ENCODE results near the gene ENO2. TPM values are rescaled to one million over a fixed set of nuclear protein-coding genes. Genes with fewer than 3 reads are reported as not detected.
"Not testable (repeated sequence)": the region's sequence is repeated elsewhere in the genome, so short reads cannot be mapped to it uniquely, and the experiment has no call there.

ENO2 gene
- total RNA-seq, 2 donors from 2014 or later, result 3.1 to 10.9 TPM

DNA sequence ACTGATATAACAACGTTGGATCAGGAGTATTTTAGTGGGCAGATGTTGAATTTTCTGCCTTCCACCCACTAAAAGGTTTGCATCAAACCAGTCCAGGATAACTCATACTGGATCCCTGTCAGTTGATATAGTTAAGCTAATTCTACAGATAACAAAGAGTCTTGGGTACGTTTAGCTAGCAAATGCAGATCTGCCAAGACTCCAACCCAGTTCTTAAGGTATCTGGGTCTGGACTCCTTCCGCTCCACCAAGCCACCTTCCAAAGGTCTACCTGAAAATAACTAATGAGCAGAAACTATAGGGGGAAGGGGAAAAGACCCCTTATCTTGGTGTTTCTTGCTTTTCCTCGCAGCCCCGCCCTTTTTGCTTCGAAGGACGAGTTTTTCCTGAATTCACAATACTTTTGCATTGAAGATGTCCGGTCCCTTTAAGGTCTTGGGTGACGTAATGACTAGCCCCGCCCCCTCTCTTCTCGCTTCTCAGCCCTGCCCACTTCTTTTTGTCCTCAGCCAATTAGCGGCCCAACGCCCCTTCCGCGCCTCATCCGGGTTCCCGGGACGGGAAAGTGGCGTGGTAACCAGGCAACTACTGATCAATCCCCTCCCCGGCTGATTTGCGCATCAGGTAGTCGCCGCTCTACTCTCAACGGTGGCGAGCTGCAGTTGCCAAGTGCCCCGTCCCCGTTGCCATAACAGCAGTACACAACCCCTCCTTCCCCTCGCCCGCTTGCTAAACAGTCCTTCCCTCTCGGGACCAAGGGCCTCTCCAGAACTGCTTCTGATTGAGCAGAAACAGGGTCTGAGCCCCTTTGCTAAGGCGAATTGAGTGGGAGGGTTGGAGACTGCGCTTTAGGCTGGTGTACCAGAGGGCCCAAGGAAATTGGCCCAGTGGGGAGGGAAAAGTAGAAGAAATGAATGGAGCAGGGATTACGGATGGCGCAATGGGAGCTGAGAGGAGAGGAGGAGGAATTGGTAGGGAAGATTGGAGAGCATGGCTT lies 9.8 kb upstream of the ENO2 start, which contains the start of gene LRRC23:
TSS of gene LRRC23 (plus strand) at position 543 of the 997 bp plus-strand sequence. CDS start 812 bp downstream, outside the sequence.
- ATAC-seq, result peak; percentile 86
- DNase-seq, result peak; percentile 98 to 100
- intact Hi-C loops (cut with DNase I, micrococcal nuclease), result no loop called here

- intact Hi-C loops (cut with DNase I, micrococcal nuclease), result no loop called here
- DNase-seq (no peak), ATAC-seq (no peak)
Measured at GRCh38 chr12:6905414-6906040, 8.9 kb upstream of the ENO2 start.

DNA sequence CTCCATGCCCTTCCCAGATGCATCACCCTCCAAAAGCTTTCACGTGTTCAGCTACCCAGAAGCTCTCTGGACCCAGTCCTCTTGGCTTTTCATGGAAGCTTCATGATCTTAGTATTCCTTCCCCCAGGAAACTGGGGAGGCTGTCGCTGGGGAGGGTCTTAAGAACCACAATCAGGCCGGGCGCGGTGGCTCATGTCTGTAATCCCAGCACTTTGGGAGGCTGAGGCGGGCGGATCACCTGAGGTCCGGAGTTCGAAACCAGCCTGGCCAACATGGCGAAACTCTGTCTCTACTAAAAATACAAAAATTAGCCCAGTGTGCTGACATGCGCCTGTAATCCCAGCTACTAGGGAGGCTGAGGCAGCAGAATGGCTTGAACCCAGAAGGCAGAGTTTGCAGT lies 6.2 kb upstream of the ENO2 start:
- intact Hi-C loops (cut with DNase I, micrococcal nuclease); DNase-seq; ATAC-seq: not testable (repeated sequence)

DNA sequence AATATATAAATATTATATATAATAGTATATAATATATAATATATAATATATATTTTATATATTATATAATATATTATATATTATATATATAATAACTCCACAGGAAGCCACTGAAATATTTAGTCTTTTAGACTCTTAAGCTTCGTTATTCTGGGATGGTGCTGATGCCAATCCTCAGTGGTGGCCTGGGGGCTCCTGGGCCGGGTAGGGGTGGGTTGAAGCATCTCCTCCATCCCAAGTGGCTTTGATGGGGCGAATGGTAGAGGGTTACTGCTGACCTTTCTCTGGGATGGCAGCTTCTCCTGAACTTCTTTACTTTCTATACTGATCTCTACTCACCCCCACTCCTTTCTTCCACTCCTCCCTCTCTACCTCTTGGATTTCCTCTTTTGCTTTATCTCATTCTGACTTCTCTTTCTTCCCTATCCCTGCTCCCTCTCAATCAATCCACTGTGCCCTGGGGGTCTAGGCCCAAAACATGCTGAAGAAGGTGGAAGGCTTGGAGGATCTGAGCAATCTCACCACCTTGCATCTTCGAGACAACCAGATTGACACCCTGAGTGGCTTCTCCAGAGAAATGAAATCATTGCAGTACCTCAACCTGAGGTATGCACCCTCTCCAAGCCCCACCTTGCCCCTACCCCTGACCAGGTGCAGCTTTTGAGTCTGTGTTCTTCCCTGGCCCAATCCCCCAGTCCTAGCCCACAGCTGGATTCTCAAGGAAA lies 4.8 kb upstream of the ENO2 start:
- no peak for ATAC-seq
- DNase-seq, result no peak
- intact Hi-C loops (cut with DNase I, micrococcal nuclease), result no loop called here

- ATAC-seq, result no peak
- no peak for DNase-seq
- intact Hi-C loops (cut with DNase I, micrococcal nuclease), result no loop called here
Measured at GRCh38 chr12:6912164-6912935, 2.0 kb upstream of the ENO2 start.

DNA sequence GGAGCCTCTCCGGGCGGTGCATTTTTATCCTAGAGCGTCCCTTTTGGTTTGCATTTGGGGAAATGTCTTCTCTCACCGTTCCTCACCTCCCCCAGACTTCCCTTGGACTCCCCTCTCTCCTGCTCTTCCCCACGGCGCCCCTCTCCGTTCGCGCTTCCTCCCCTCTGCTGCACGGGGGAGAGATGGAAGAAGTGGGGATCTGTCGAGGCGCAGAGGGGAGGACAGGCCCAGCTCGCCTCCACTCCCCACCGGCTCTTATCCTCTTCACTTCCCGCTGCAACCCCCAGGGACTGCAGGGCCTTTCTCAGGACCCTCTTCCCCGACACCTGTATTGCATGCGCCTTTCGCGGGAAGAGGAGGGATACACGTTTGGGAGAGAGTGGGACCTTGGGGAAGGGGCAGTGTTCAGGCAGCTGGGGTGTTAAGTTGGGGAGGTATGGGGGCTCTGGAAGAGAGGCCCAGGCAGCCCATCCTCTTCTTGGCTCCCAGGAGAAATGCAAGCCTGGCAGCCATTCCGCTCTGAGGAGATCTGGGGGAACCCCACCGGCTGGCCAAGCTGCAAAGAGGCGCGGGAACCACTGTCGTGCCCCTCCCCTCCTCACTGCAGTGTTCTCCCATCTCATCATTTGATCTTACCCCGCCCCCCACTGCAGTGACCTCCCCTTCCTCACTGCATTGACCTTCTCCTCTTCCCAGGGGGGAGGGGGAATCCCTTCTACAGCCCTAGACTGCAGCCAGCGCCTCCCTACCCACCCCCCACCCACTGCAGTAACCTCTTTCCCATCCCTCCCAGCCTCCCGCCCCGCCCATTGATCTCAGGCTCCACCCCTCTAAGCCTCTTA lies 788 bp downstream of the ENO2 start:
- ATAC-seq (peak; percentile 41), DNase-seq (peak in 1 of 2 donors; percentile 52)
- intact Hi-C loops (cut with DNase I, micrococcal nuclease), result no loop called here

GRCh38 chr12:6915789-6916285 lies 1.5 kb downstream of the ENO2 start:
- DNase-seq, result no peak
- no peak for ATAC-seq

DNA sequence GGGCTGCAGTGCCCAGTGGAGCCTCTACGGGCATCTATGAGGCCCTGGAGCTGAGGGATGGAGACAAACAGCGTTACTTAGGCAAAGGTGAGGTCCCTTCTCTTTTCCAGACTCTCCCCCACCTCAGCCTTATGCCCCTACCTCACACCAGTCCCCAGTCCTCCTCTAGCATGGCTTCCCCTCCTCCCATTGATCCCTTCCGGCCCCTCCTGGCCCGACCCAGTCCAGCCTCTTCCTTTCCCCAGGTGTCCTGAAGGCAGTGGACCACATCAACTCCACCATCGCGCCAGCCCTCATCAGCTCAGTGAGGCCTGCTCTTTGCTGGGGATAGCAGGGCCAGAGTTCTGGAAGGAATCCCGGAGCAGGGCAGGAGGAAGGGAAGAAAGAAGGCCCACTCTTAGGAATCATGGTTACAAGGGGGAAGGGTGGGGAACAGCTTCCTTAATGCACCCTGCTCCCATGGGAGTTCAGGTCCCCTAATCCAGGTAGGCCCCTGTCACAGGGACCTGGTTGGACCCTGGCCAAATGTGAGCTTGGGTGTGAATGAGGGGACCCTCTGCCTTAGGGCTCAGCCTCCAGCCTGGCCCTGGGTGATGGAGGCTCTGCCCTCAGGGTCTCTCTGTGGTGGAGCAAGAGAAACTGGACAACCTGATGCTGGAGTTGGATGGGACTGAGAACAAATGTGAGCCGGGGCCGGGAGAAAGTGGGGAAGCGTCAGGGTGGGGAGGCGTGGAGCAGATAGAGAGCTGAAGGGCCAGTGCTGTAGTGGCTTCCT lies 2.2 kb downstream of the ENO2 start:
- DNase-seq, result no peak
- no peak for ATAC-seq
- intact Hi-C loops (cut with DNase I, micrococcal nuclease), result no loop called here

More at GRCh38 chr12:6915789-6916285, 1.5 kb downstream of the ENO2 start:
- intact Hi-C loops (cut with DNase I, micrococcal nuclease), result no loop called here

DNA sequence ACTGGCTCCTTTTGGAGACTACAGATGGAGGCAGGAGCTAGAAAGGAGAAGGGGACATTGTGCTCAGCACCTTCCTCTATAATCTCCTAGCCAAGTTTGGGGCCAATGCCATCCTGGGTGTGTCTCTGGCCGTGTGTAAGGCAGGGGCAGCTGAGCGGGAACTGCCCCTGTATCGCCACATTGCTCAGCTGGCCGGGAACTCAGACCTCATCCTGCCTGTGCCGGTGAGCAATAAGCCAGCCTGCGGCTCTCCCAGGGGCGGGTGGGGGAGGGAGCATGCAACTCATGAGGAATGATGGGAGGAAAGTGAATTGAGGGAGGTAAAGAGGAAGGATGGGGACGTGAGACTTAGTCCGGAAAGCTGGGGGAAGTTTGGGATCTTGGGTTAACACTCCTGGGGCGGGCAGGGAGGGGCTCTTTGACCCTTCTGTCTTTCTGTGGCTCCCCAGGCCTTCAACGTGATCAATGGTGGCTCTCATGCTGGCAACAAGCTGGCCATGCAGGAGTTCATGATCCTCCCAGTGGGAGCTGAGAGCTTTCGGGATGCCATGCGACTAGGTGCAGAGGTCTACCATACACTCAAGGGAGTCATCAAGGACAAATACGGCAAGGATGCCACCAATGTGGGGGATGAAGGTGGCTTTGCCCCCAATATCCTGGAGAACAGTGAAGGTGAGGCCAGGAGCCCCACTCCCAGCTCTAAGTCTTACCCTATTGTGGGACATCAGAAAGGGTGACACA lies 3.3 kb downstream of the ENO2 start:
- ATAC-seq, result no peak
- no peak for DNase-seq
- intact Hi-C loops (cut with DNase I, micrococcal nuclease), result no loop called here

- intact Hi-C loops (cut with DNase I, micrococcal nuclease), result no loop called here
- DNase-seq (no peak), ATAC-seq (no peak)
Measured at GRCh38 chr12:6919588-6919987, 5.2 kb downstream of the ENO2 start.

- intact Hi-C loops (cut with DNase I, micrococcal nuclease), result no loop called here
- DNase-seq, result no peak
- ATAC-seq, result no peak
Measured at GRCh38 chr12:6921539-6921938, 7.2 kb downstream of the ENO2 start.

- no peak for ATAC-seq
- intact Hi-C loops (cut with DNase I, micrococcal nuclease), result no loop called here
- no peak for DNase-seq
Measured at GRCh38 chr12:6921996-6922946, 7.9 kb downstream of the ENO2 start.

GRCh38 chr12:6923003-6923732 lies 8.8 kb downstream of the ENO2 start:
- ATAC-seq (no peak), DNase-seq (no peak)
- intact Hi-C loops (cut with DNase I, micrococcal nuclease), result no loop called here

DNA sequence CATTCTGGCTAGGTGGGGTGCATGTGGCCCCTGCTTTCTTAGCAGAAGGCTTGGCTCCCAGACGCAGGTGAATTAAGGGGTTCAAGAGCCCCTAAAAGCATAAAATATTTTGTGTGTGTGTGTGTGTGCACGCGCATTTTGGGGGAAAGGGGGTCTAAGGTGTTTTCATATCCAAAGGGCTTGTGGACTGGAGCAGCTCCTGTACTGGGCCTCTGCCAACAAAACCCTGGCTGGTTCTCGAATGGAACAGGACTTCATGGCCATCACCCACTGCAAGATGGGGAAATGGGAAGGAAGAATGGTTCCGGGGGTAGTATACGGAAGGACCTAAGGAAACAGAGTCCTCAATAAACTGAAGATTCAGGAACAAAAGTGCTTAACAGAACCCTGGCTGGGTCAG lies 9.5 kb downstream of the ENO2 start:
- intact Hi-C loops (cut with DNase I, micrococcal nuclease), result no loop called here
- ATAC-seq (no peak), DNase-seq (no peak)

DNA sequence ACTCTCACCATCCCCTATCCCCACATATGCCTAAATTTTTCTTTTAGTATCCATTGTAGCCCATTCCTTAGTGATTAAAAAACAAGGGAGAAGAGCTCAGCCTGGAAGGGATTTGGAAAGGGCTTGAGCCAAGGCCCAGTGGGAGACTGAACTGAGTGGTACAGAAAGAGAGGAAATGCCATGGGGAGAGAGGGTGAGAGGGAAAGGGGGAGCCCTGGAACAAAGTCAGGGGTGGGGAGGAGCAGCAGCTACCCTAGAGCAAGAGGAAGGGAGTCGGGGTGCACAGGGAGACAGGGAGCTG lies 10.8 kb downstream of the ENO2 start:
- intact Hi-C loops (cut with DNase I, micrococcal nuclease), result no loop called here
- DNase-seq (no peak), ATAC-seq (no peak)

Measured in left colon (tissue), 2 donors.